ENCODE measurements around the gene HARBI1.
A peak's percentile ranks its signal among the peaks of the same experiment; 100 is the strongest.
"Not testable (repeated sequence)": the region's sequence is repeated elsewhere in the genome, so short reads cannot be mapped to it uniquely, and the experiment has no call there.

The HARBI1 gene

DNA sequence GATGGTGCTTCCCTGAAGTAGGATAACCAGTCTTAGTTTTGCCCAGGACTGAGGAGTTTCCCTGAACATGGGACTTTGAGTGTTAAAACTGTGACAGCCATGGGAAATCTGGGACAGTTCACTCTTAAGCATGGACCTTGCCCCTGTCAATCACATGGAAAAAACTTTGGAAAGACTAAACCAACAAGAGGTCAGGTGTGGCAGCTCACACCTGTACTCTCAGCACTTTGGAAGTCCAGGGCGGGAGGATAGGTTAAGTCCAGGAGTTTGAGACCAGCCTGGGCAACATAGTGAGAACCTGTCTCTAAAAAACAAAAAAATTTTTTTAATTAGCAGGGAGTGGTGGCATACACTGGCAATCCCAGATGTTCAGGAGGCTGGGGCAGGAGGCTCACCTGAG is 19.9 kb downstream of the HARBI1 start:
- DNase-seq (ENCODE audit: low read depth in 2 of 2) = no peak

DNA sequence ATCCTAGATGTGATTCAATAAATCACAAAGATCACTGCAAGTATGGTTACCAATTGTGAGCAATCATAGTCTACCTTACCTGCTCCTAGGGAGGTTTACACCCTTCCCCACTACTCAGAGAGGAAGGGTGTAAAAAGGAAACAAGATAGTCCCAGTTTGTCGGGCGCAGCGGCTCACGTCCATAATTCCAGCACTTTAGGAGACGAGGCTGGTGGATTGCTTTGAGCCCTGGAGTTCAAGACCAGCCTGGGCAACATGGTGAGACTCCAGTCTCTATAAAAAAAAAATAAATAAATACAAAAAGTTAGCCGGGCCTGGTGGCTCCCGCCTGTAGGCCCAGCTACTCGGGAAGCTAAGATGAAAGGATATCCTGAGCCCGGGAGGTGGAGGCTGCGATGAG is 22.2 kb downstream of the HARBI1 start:
- no peak for DNase-seq (ENCODE audit: low read depth in 2 of 2)

DNA sequence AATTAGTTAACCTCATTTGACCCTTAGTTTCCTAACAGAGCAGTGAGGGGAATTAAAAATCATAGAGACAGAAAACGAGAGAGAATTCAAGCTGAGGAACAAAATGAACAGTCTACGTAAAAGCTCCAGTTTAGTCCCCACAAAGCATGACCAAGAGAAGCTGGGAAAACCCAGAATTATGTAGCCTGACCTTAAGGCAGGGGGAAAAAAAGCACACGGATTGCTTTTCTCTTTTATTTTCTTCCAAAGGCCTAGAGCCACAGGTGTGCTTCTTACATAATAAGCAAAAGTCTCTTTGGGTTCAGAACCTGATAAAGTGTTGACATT is 22.7 kb downstream of the HARBI1 start:
- no peak for DNase-seq (ENCODE audit: low read depth in 2 of 2)

DNA sequence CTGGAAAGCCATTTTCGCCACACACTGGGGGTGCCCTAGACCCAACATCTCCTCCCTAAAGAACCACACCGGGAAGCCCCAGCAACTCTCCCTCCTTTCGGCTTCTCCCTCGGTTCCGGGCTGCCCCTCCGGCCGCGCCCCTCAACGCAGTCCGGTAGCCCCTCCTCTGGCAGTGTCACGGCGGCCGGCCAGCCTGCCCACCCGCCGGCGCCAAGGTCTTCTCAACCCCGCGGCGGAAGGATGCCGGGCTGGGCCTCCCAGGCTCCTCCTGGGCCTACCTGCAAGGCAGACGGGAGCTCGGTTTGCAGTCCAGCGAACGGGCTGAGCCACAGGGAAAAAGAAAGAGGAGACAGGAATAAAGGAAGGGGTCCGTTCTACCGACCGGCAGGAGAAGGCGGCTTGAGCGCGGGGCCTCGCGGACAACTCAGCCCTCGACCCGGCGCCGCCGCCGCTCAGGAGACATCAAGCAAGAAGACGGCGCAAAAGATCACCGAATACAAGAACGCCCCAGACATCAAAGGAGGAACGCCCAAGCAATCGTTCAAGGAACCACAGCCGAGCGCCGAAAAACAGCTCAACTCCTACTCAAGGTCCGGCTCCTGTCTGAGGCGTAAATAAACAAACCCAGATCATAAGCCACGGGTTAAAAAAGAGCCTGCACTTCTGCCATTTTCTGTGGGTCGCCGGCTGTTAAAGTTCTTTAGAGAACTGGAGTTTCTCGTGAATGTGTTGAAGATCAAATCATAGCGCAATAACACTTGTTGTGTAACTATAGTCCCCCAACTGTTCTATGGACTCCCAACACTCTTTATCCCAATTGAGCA is 23.3 kb downstream of the HARBI1 start, which contains the start of gene AMBRA1:
Gene AMBRA1 (minus strand): TSS at position 474 of the 824 bp plus-strand sequence. CDS start 45,643 bp downstream, outside the sequence.
- peak; percentile 78 for DNase-seq (ENCODE audit: low read depth in 2 of 2)

DNA sequence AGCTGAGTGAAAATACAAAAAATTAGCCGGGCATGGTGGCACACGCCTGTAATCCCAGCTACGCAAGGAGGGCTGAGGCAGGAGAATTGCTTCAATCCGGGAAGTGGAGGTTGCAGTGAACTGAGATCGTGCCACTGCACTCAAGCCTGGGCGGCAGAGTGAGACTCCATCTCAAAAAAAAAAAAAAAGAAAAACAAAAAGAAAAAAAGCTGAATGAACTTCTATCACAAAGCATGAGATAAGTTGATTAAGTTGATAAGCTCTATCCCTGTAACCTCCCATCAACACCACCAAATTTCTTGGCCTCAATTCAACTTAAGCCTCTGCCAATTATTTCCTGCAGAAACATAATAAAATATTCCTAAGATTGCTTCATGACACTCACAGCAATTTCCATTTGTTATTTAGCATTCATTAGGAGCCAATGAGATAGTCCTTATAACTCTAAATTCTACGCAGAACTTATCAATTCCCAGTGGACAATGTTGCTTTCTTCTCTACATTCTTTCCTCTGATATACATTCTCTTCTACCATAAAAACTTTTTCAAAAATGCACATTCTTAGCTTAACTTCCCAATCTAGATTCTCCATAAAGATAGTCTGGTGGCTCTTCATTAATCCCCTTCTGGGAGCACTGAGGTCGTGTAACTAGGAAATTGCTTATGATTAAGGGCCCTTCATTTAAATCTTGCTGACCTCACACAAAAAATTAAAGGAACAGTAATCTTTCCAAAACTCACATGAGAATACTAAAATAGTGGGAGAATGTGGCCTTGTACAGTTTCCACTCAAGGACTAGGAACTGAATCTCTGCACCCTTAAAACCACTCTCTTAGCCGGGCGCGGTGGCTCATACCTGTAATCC is 26.1 kb downstream of the HARBI1 start:
- DNase-seq (ENCODE audit: low read depth in 2 of 2) = no peak

DNA sequence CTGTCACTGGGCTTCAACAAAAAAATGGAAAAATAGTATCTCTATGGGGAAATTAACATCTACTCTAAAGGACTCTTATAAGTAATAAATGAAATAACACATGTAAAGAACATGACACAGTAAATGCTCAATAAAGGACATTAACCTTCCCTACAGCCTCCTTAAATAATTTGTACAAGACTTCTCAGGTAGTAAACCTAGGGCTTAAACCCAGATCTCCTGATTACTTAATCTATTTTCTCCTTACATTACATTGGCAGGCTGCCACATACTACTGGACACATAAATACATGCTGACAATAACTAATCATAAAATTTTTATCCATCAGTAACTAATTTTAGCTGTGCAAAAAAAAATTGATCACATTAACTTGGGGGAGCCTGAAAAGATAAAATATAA is 28.1 kb downstream of the HARBI1 start:
- no peak for DNase-seq (ENCODE audit: low read depth in 2 of 2)

DNA sequence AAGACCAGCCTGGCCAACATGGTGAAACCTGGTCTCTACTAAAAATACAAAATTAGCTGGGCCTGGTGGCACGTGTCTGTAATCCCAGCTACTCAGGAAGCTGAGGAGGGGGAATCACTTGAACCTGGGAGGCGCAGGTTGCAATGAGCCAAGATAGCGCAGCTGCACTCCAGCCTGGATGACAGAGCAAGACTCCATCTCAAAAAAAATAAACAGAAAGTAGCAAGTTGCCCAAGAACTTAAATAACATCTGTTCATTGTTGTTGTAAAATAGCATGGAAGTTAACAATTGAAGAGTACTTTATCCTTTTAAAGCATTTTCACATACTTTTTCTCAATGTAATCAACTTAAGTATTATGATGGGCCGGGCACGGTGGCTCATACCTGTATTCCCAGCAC is 28.9 kb downstream of the HARBI1 start:
- no peak for DNase-seq (ENCODE audit: low read depth in 2 of 2)

DNA sequence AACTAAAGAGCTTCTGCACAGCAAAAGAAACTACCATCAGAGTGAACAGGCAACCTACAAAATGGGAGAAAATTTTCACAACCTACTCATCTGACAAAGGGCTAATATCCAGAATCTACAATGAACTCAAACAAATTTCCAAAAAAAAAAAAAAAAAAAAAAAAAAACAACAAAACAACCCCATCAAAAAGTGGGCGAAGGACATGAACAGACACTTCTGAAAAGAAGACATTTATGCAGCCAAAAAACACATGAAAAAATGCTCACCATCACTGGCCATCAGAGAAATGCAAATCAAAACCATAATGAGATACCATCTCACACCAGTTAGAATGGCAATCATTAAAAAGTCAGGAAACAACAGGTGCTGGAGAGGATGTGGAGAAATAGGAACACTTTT is 33.5 kb downstream of the HARBI1 start:
- not testable (repeated sequence) for DNase-seq (ENCODE audit: low read depth in 2 of 2)

DNA sequence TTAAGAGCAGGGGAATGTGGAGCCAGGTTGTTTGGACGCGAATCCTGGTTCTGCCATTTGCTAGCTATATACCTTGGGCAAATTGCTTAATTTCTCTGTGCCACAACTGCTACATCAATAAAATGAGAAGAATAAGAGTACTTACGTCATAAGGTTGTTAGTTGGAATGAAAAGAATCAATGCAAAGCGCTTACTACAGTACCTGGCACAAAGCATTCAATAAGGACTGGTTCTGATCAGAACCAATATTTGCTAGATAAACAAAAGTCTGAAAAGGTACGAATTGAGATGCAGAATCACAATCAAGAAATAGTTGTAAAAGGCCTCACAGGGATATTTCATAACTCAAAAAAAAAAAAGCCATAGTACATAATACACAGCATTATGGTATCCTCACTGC is 34.4 kb downstream of the HARBI1 start:
- DNase-seq (ENCODE audit: low read depth in 2 of 2) = no peak

DNA sequence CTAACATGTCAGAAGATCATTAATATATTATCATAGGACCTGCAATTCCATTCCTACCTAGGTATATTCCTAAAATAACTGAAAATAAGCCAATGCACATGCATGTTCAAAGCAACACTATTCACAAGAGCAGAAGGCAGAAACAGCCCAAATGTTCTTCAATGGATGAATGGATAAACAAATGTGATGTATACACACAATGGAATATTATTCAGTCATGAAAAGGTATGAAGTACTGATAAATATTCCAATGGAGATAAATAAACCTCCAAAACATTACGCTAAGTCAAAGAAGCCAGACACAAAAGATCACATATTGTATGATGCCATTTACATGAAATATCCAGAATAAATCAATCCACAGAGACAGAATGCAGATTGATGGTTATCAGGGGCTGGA is 40.0 kb downstream of the HARBI1 start:
- no peak for DNase-seq (ENCODE audit: low read depth in 2 of 2)

DNA sequence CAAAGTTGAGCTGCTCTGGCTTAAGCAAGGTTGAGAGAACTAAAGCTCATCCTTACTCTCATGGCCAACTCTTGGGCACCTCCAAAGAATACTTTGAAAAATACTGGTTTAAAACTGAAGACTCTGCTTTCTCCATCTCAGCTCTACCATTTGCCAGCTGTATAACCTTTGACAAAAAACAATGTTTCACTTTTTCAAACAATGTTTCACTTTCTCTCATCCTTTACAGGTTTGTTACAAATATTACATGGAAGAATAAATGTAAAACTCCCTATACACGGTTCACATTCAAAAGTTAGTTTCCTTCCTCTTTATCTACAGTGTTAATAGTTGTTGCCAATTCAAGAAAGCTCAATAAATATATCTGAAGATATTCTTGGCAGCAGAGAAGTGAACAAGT is 42.4 kb downstream of the HARBI1 start:
- DNase-seq (ENCODE audit: low read depth in 2 of 2) = no peak

DNA sequence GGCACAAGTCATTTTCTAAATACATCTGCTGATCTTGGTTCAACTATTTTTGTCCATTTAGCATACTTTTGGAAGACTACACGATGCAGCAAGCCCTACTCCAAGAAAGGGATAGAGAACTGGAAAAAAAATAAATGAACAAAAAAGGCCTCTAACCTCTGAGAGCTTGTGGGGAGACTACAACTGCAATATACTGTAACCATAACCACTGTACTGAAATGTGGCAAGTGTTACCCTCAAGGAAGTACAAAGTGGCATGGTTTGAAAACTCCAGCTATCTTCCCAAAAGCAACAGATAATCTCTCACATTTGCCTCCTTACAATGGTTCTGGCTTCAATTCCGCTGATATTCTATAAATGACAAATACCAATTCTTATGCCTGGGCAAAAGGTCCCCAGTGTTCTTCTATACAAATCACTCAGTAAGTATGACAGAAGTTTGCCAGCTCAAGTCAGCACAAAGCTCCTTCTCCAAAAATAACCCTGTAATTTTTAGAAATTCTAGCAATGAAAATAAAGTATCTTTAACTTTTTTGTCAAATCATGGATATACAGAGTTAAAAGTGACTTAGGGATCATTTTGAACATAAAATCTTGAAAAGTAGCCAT is 46.1 kb downstream of the HARBI1 start:
- DNase-seq (ENCODE audit: low read depth in 2 of 2) = no peak

DNA sequence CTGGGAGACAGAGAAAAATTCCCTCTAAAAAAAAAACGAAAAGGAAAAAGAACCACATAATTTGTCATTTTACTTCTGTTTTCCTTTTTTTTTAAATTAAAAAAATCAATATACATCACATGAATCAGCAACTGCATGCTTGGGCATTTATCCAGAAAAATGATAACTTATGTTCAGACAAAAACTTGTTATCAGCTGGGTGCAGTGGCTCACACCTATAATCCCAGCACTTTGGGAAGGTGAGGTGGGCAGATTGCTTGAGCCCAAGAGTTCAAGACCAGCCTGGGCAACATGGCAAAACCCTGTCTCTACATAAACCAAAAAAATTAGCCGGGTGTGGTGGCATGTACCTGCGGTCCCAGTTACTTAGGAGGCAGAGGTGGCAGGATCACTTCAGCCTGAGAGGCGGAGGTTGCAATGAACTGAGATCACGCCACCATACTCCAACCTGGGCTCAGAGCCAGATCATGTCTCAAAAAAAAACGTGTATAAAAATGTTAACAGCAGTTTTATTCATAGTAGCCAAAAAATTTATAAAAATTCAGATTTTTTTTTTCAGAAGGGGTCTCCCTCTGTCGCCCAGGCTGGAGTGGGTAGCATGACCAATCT is 51.7 kb downstream of the HARBI1 start:
- DNase-seq (ENCODE audit: low read depth in 2 of 2) = no peak

DNA sequence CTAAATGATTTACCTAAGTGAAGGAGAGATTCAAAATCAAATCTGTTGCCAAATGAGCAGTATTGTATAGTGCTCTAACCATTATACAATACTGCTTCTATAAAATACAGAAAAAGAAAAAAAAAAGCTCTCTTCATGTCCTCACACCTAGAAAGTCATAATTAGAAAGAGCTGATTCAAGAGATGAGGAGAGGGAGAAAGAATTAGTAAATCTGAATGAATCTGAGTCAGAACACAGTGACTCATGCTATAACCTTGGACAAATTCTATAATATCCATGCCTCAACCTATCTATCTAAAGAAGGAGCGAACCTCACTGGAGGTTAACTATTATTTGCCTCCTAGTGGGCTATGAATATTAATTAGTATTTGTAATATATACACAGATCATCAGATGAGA is 52.6 kb downstream of the HARBI1 start:
- DNase-seq (ENCODE audit: low read depth in 2 of 2) = no peak

DNA sequence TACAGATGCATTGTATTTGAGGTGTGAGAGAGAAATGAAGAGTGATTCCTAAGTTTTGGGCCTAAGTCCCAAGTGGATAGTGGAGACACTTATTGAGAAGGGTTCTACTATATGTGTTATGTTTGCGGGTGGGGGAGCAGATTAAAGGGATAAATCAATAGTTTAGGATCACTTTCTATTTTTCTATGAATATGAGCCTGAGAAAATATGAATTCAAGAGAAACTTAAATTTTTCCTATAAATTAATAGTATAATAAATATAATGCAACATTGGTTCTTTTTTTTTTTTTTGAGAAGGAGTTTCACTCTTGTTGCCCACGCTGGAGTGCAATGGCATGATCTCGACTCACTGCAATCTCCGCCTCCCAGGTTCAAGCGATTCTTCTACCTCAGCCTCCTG is 54.5 kb downstream of the HARBI1 start:
- DNase-seq (ENCODE audit: low read depth in 2 of 2) = no peak

DNA sequence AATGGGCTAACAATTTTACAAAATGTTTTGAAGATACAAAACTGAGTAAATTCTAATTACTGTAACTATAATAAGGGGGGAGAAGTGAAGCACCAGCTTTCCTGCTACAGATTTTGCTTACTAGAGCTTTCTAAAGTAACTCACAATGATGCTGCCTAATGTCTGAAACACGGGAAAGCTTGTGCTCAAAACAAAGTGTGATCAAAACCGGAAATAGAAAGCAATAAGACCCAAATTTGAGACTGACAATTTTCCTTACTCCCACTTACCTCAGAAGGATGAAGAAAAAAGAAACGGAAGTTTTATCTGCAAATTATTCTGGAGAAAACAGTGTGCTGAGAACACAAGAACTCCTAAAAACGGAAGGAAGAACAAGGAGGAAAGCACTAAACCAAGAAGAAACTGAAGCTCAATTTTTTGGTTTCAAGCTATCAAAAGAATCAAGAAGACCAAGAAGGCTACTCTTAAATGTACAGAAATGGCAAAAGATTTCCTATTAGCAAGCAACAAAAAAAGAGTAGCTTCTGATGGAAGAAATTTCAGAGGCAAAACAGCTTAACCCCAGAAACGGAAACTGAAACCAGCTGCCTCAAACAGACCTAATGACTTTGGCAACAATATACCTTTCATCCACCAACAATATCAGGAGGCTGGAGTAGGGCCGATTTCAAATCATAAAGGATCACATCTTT is 56.6 kb downstream of the HARBI1 start:
- no peak for DNase-seq (ENCODE audit: low read depth in 2 of 2)

DNA sequence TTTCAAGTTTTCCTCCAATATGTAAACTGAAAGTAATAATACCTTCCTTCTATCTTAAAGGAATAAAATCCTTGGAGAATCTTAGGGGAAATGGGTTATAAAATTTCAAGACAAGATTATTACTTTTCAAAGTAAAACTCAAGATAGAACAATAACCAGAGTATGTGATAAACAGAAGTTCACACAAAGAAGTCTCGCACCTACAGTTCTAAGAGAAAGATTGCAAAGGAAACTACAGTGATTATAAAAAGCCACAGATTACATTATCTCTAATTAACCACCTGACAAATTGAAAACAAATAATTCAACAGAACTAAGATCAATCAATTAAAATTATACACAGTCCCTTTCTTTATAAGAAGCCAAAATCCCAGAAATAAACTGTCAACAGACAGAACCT is 57.2 kb downstream of the HARBI1 start:
- DNase-seq (ENCODE audit: low read depth in 2 of 2) = no peak

DNA sequence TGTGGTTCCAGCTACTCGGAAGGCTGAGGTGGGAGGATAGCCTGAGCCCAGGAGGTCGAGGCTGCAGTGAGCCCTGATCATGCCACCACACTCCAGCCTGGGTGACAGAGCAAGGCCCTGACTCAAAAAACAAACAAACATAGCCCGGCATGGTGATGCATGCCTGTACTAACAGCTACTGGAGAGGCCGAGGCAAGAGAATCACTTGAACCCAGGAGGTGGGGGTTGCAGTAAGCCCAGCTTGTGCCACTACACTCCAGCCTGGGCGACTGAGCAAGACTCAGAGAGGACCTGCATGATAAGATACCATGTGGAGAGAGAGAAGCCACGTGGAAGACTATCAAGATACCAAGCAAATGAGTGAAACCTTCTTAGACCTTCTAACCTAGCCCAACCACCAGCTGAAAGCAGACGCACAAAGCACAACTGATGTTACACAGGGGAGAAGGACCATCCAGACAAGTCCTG is 59.3 kb downstream of the HARBI1 start:
- DNase-seq (ENCODE audit: low read depth in 2 of 2) = no peak

DNA sequence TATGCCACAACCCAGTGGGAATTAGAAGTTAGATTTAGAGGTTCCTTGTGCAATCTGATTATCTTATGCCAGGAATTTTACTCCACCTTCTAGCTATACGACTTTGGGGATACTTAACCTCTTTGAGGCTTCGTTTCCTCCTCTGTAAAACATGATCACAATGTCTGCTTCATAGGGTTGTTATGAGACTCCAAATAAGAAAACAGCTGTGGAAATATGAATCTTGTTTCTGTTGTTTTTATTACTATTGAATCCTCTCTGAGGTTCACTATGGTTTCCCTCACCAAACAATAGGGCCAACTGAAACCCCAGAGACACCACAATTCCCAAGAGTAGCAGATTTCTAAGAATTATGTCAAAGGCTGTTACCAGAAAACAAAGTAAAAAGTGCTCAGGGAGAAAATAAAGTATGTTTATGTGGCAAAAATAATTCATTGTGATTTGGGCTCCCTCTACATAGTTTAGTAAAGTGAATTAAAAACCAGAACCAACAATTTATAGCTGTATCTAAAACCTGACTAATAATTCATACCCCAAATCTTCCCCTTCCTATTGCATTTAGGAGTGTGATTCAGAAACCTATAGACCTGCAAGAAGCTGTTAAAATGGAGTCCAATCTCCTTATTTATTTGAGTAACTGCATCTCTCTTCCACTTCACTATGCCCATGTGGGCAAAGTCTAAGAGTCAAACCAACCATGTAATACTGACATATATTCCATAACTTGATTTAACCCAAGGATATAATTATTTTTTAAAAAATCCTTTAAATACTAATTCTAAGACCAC is 61.6 kb downstream of the HARBI1 start:
- DNase-seq (ENCODE audit: low read depth in 2 of 2) = no peak
